ENCODE measurements around the gene ZC3HAV1L.

DNA sequence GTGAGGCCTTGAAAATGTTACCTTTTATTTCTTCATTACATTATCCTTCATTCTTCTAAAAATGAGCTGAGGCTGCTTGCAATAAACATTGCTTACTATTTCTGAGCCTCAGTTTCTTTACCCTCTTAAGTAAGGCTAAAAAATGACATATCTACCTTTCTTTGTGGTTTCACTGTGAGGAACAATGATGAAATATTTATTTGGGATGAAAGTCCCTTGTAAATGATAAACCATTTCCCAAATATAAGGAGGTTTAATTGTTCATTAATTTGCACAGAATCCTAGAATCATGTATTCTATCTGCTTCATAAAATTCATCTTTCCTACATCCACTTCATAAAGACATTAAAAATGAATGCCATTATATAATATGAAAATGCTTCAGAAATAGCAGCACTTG lies 45.7 kb upstream of the ZC3HAV1L start:
- TF ChIP-seq EZH2 (IDR thresholded peaks at IDR 0.05; ENCODE audit: insufficient read depth, poor library complexity, severe bottlenecking) (no peak), EZH2phosphoT487 (IDR thresholded peaks at IDR 0.05; ENCODE audit: insufficient read depth, low read depth) (no peak)
